HG03571 (cell line): Measurements from ENCODE around the gene ARHGEF6.

Experiments
- ATAC-seq: cut with Tn5 transposase; IDR thresholded peaks from one replicate; pipeline ENCODE4 v1.9.1; 2021; ENCODE audit not compliant: unreplicated experiment

Gene ARHGEF6

DNA sequence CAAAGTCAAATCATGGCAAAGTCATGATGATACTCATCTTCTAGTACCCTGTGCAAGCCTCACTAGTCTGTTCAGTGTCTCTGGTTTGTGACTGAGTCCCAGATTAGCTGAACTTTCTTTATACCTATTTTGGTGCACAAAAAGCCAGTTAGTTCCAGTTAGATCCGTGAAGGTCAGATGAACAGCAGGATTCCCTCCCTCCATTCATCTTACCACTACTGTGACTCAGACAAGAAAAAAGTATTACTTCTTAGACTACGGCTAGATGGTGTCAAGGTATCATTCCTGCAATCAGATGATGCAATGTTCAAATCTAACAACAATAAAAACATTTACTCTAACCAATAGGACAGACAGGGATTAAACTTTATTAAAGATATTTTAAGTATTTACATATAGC, 30.4 kb downstream of the ARHGEF6 start:
- ATAC-seq = no peak

DNA sequence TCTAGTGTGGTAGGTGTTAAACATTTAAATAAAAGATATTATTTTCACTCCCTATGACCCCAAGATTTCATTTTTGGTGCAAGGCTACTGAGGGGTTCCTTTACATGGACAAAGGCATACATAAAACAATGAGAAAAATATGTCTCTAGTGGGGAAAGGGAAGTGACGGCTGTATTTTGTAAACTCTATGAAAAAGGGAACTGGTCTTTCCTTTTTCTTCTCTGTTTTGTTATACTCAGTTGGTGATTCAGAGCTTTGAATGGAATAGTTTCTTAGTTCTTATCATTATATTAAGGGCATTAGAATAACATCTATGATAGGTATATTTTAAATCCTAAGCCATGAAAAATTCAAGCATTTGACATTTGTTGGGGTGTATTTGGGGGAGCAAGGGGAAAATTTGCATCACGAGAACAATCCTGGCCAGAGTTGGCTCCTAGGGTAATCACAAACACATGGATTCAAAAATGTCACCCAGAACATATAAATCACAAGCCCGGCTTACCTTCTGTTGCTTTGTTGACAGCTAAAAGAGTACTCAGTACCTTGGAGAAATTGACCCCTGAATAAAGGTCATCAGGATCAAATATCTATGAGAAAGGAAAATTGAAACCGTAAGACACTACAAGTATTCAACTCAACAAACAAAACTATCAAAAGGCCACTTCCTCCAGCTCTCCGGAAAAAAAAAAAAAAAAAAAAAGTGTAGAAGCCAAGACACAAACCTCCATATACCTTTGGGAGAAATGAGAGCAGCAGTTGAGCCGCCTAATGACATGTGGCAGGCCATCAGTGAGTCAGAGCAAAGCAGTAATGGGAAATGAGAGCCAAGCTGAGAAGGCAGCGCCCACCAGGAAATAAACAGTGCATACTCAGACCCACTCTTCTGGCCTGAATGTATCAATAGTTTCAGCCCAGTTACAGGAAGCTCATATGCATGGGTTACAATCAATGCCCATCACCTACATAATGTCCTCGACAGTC, 33.4 kb downstream of the ARHGEF6 start:
- ATAC-seq = peak; percentile 51

DNA sequence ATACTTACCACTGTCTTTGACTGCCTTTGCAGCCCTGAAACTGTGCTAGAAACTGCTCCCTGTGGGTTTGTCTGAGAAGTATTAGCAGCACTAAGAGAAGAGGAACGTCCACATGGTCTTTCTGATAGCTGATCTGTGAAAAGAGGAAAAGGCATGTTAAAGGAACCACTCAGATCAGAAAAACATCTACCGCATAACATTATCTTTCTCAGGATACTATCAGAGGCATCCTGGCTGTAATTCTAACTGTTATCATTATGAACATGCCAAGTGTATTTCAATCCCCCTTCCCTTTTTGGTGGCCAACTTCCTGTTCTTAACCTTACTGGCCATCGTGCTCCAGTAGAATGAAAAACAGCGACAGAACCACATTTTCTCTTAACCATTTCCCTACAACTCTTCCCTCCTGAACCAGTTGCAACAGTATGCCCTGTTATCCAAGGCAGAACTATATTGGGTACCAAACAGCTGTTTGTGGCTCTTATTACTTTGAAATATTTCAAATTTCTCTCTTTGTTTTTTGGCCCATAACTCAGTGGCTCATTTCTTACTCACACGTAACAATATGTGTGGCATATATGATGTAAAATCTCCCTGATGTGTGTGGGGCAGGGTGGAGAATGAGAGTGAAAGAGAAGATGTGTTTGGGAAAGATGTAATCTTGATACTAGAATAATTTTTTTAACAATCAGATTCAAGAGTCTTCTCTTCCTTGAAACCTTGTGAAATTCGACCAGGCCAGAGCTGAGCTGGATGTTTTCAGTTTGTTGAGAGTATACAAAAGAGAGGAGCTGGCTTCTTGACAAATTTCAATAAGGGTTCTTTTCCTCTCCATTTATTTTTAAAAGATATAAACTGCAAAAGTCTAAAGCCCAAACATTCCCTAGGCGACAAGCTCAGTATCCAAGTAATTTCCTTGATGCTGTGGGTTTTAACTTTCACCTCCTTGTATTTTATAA, 35.2 kb downstream of the ARHGEF6 start:
- no peak for ATAC-seq

DNA sequence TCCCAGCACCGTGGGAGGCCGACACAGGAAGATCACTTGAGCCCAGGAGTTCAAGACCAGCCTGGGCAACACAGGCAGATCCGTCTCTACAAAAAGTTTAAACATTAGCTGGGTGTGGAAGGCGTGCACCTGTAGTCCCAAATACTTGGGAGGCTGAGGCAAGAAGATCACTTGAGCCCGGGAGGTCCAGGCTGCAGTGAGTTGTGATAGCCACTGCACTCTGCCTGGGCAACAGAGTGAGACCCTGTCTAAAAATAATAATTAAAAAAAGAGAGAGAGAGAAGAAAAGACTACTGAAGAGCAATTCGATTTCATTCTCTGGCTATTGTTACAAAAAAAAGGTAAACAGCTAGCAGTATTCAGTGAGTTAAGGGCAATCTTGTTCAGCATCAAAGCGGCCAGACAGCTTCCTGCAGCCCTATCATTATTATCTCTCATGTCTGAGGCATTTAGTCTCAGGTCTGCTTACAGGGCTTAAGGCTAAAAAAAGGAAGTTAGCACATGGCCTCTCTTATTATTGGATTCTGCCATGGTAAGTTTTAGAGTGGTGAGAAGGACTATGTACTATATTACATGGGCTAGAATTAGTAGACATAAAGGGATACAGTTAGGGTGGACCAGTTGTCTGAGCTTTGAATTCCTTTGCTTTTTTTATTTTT, 37.9 kb downstream of the ARHGEF6 start:
- no peak for ATAC-seq

DNA sequence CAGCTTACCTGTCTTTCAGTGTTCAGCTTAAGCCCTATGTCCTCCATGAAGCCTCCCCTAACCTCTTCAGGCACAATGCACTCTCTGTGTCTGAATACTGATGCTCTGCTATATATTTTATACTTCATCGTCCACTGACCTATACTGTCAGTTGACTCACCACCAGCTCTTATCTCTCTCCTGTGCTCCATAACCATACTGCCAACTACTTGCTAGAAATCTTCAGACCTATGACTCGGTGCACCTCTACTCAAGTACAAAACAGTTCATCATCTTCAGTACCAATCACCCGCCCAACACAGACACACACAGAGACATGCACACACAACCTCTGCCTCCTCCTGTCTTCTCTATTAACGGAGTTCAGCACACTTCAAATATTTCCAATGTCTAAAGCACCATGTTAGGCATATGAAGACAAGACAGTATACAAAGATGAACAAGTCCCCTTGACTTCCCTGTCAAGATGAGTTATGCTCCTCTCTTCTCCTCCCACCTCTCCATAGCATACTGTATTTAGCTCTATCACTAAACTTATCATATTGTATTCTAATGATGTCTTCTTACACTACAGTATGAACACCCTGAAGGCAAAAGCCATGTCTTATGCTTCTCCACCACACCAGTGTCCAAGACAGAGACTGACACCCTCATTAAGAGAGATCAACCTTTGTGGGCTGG, 42.5 kb downstream of the ARHGEF6 start:
- ATAC-seq = no peak

DNA sequence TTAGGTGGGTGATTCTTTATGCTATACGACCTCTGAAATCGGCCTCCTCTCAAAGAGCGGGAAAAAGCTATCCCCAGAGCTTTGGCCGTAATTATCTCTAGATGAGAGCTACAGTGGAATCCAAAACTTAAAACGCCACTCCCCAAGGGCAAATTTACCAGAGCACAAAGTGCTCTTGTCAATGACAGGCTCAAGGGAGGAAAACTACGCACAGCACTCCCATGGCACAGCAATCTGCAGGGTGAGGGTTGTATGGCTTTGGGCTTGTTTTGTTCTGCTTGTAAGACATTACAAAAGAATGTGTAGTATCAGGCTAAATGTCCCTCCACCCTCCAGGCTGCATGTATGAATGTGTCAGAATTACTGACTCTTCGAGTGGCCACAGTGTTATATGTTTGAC, 44.0 kb downstream of the ARHGEF6 start:
- no peak for ATAC-seq

DNA sequence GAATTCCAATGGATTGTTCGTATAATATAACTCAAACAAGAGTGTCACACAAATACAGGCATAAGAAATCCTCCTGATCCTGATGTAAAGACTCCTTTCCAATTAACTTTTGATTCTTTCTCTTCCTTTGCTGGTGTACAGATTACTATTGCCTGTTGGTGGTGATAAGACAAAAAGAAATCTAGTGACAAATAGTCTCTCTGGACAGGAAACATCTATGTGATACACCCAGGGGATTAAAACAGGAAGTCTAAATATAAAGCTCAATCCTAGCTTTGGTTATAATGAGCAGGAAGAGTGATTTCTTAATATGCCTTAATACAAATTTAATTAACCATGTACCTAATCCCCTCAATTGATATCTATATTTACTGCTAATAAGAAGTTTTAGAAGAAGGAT, 45.1 kb downstream of the ARHGEF6 start:
- ATAC-seq = no peak

DNA sequence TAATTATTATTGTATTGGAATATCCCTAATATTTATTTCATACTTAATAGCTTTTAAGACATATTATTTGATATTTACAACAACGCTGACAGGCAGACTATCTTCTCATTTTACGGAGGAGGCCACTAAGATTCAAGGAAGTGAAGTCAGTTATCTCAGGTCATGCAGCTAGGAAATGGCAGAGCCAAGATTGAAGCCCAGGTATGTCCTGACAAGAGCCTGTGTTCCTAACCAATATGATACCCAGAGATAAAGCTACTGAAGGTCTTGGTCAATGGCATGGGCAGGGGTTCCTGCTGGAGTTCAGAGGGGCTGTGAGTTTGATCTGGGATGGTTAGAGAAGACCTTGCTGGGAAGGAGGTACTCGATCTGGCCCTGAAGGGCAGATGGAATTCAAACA, 47.1 kb downstream of the ARHGEF6 start:
- no peak for ATAC-seq

DNA sequence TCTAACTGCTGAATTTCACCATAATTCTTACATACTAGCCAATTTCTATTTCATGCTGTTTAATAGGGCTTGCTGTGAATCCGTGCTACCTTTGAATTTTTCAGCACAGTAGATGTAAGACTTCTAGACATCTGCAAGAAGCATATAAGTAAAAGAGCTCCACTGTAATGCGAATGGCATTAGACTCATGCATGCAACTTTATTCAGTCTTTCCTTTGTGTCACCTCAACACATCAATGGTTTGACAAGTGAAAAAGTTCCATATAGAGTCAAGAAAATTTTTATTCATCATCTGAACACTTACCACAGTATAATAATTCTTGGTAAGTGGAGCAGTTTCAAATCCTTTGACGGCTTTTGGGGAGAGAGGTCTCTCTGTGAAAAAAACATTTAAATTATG, 48.9 kb downstream of the ARHGEF6 start:
- ATAC-seq = no peak

DNA sequence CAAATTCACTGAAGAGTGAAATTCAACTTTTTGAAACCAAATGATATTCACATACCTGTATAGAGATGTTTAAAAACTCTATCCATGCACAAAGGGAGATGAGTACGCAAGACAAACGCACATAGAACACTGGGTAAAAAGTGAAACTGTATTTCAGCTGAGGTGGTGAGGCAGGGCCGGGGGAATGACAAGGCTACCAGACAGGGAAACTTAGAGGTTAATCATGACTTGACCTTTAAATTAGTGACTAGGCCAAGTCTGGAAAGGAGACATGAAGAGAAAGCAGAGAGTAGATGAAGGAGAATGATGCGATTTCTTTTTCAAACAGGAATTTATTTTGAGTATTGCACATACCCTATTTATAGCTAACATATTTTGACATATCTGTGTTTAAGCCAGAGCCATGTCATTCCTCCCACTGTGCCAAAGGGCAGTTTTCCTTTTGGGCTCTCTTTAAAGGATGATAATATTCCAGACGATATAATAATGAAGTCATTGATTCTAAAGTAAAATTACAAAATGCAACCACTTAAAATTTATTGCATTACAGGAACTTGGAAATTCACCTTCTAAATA, 49.4 kb downstream of the ARHGEF6 start:
- no peak for ATAC-seq

DNA sequence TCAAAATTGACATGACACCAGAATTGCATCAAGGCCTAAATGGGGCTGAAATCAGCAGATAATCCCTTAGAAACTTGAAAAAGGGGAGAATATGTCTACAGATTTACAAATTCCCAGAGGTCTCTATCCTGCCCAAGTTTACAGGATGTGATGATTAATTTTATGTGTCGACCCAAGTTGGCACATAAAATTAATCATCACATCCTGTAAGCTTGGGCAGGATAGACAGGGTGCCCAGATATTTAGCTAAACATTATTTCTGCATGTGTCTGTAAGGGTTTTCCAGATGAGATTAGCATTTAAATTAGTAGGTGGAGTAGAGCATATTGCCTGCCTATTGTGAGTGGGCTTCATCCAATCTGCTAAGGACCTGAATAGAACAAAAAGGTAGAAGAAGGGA, 52.3 kb downstream of the ARHGEF6 start:
- no peak for ATAC-seq

DNA sequence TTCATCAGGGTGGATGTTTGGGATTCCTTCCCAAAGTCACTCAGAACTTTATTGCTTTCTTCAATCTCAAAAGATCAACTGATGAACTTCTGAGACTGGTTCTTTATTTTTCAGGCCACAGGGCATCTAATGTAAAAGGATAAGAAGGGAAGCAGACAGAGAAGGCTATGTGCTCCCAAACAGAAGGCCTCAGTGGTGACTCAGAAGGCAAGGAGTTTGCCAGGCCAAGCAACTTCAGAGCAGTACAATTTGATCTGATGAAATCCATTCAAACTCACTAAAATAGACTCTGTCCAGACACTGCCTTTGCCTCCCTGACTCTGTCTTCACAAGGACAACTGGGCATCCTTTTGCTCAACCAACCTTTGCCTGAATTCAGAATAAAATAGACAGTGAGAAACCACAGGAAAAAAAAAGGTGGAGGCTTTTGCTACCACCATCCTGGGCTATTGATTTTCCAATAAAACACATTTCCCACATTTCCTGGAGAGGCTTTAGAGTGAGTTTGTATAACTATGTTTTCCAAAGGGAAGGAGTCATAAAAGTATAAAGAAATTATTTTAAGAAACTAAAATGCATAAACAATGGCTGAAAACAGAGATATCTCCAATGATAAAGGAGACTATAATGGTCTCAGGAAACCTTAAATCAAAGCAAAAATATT, 55.2 kb downstream of the ARHGEF6 start:
- no peak for ATAC-seq

DNA sequence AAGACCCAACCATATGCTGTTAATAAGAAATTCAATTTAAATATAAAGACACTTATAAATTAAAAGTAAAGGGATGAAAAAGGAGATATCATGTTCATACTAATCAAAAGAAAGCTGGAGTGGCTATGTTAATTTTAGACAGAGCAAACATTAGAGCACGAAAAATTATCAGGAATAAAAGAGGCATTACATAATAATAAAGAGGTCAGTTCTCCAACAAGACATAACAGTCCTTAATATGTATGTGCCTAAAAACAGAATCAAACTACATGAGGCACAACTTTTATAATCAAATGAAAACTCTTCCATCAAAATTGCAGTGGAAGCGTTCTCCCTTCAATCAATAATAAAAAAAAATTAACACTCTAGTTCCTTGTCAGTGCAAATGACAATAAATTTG, 62.6 kb downstream of the ARHGEF6 start:
- no peak for ATAC-seq

DNA sequence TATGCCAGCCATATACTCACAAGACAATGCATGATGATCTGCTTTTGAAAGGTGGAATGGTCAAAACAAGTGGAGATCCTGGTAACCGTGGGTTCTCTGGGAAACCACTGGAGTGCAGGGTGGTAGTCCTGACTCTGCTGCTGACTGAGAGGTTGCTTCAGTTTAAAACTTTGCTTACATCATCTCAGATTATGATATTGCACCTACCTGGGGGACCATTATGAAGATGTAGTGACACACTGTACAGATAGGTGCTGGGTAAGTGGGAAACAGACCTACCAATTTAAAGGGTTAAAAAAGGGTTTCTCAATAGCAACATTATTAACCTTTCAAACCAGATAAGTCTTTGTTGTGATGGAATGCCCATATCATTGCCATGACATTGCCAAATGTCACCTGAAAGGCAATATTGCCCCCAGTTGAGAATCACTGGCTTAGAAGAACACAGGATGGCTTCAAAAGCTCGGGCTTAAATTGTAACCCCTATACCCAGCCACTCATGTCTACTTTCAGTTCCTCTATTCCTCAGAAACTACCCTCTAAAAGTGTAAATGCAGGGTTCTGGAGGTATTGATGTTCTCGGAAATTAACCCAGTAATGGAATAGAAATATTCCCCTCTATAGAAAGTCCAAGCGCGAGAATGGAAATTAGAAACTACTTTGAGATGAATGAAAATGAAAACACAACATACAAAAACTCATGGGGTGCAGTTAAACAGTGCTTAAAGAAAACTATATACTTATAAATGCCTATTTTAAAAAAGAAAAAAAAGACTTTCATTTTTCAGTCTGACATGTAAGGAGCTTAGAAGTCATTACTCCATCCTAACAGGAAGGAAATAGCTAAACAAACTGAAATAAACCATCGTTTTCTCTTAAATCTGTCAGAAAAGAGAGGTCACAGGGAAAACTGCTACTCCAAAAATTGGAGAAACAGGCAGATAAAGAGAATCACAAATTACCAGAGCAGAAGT, 65.8 kb downstream of the ARHGEF6 start:
- ATAC-seq = peak; percentile 82

DNA sequence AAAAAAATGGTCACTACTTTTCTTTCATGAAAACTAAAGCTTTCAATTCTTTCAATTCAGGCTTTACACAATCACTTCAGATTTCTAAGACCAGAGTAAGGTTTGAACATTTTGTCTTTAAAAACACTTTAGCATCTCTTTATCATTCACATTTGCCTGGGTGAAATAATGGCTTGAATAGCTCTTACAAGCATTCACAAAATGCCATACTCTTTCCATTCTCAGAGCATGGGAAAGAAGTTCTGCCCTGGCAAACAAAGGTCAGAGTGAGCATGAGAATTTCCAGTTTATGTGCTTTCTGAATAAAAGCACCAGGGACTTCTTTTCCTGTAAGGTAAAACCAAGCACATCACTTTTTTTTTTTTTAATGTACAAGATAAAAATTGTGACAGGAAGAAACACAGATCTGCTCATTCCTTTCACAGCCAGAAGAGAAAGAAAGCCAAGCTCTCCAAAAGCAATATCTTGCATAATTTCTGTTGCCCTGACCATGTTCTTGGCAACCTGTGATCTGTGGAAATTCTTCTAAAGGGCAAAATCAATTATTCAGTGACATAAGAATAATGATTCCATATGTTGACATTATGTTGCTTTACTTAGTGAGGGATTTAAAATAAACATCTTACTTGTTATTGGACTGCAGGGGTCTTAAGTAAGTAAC, 68.0 kb downstream of the ARHGEF6 start:
- no peak for ATAC-seq

DNA sequence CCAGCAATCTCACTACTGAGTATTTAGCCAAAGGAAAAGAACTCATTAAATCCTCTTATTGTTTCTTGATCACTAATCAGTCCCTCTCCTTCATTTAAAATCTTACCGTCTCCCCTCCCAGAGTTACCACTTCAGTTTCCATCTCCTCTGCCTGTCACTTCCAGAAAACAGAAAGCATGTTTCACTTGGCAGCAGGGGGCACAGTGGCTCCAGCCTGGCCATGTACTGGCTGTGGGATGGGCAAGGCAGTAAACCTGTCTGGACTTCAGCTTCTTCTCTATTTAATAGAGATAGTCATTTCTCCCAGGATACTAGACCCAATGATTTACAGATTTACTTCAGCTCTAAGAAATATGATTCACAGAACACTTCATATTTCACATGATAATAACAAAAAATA, 69.6 kb downstream of the ARHGEF6 start:
- no peak for ATAC-seq

DNA sequence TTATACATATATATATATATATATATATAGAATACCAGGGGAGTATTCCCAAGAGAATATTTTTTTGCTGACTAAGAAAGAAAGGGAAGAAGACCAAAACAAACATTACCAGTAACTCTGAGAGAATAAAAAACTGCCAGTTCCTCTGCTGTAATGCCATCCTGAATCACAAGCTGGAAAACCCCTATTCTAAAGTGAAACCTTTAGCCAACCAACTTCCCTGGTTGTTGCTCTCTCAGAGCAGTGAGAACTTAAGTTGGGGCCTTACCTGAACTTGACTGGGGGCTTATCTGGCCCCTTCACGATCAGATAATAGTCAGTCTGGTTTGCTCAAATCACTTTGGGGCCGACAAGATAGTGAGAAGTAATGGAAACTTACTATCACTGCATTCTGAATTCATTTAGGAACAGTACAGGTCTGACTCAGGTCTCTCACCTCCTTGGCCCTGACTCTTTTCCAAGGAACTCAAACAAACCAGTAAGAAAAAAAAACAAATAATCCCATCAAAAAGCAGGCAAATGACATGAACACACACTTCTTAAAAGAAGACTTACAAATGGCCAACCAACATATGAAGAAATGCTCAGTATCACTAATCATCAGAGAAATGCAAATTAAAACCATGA, 70.3 kb downstream of the ARHGEF6 start:
- ATAC-seq = no peak

DNA sequence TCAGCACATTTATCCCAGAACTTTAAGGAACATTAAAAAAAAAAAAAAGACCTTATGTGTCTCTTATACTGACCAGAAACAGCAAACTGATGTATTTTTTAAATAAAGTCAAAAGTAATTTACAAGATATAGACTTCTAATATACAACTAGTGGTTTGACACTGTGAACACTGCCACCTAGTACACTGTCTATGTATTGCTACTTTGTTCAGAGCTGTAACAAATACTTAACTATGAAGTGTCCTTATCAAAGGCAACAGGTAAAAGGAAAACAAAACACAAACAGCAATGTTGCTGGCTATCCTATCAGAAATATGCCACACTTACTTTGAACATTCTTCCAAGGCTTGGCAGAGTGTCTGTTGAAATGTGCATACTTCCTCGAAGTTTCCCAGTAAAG, 72.4 kb downstream of the ARHGEF6 start:
- ATAC-seq = no peak
